ENCODE data around the gene EPHB3. TPM values are rescaled to one million over a fixed set of nuclear protein-coding genes. Genes with fewer than 3 reads are reported as not detected.

Gene EPHB3
- polyA plus RNA-seq, 3 donors: 0.71 to 1.2 (median 0.80) TPM

GRCh38 chr3:184551103-184551502 lies 10.5 kb upstream of the EPHB3 start:
- Histone ChIP-seq H4K20me1 (ENCODE audit: insufficient read depth, low read length) (no peaks in the 10 kb centered on the region), H3K36me3 (replicated peaks in 1 of 2; ENCODE audit: control insufficient read depth in 1 of 2, insufficient read depth in 2 of 2, low read length in 2 of 2) (no peaks in the 10 kb centered on the region), H3K4me2 (replicated peaks; ENCODE audit: extremely low read depth, low read length, poor library complexity, severe bottlenecking) (no peak overlapping the region), H3K9ac (ENCODE audit: insufficient read depth, low read length, poor library complexity, severe bottlenecking) (no peak overlapping the region), H3K4me1 (ENCODE audit: control insufficient read depth in 1 of 2, insufficient read depth in 2 of 2, low read length in 2 of 2) (peaks cover 22 to 30% of the 10 kb centered on the region in 2 donors), H3K79me2 (ENCODE audit: insufficient read depth, low read length) (no peaks in the 10 kb centered on the region), H3K27me3 (ENCODE audit: control insufficient read depth in 2 of 2, insufficient read depth in 2 of 2, low read length in 2 of 2) (no peaks in the 10 kb centered on the region), H3K4me3 (replicated peaks in 1 of 3; ENCODE audit: low read depth in 2 of 3, low read length in 3 of 3) (no peak overlapping the region), H2AFZ (ENCODE audit: insufficient read depth, low read depth, low read length, poor library complexity, severe bottlenecking) (no peak overlapping the region), H3K9me3 (replicated peaks in 1 of 2; ENCODE audit: control insufficient read depth in 1 of 2, insufficient read depth in 1 of 2, low read length in 2 of 2) (no peaks in the 10 kb centered on the region), H3K27ac (ENCODE audit: low read depth in 1 of 2, low read length in 2 of 2) (no peak overlapping the region)
- no peaks in the 10 kb centered on the region for H3K36me3 Mint-ChIP-seq
- no peak for TF ChIP-seq CTCF (IDR thresholded peaks at IDR 0.05)
- 87% methylated on average over 8 of the region's 8 CpGs for WGBS (ENCODE audit: insufficient coverage)
- H3K27ac Mint-ChIP-seq: no peak overlapping the region
- no peaks in the 10 kb centered on the region for H3K9me3 Mint-ChIP-seq
- H3K4me3 Mint-ChIP-seq: no peak overlapping the region
- H3K4me1 Mint-ChIP-seq: peaks cover 24% of the 10 kb centered on the region
- intact Hi-C loops (cut with micrococcal nuclease): no loop called here
- no peak for DNase-seq
- peaks cover 8 to 9% (median 9%) of the 10 kb centered on the region in 3 donors for H3K27me3 Mint-ChIP-seq (ENCODE audit: low read depth in 3 of 3)

- H4K20me1 ChIP-seq (ENCODE audit: insufficient read depth, low read length): no peaks in the 10 kb centered on the region
- H3K9me3 ChIP-seq (replicated peaks in 1 of 2; ENCODE audit: control insufficient read depth in 1 of 2, insufficient read depth in 1 of 2, low read length in 2 of 2): no peaks in the 10 kb centered on the region
- Mint-ChIP-seq H3K36me3 (no peaks in the 10 kb centered on the region), H3K27ac (no peak overlapping the region), H3K27me3 (ENCODE audit: low read depth in 3 of 3) (peaks cover 8 to 9% (median 9%) of the 10 kb centered on the region in 3 donors), H3K4me3 (no peak overlapping the region), H3K4me1 (peaks cover 24% of the 10 kb centered on the region), H3K9me3 (no peaks in the 10 kb centered on the region)
- no peaks in the 10 kb centered on the region for H3K79me2 ChIP-seq (ENCODE audit: insufficient read depth, low read length)
- no peak overlapping the region for H3K27ac ChIP-seq (ENCODE audit: low read depth in 1 of 2, low read length in 2 of 2)
- H3K4me2 ChIP-seq (replicated peaks; ENCODE audit: extremely low read depth, low read length, poor library complexity, severe bottlenecking): no peak overlapping the region
- WGBS (ENCODE audit: insufficient coverage): 98% methylated on average over 7 of the region's 12 CpGs
- no peak for DNase-seq
- intact Hi-C loops (cut with micrococcal nuclease): no loop called here
- peaks cover 22 to 30% of the 10 kb centered on the region in 2 donors for H3K4me1 ChIP-seq (ENCODE audit: control insufficient read depth in 1 of 2, insufficient read depth in 2 of 2, low read length in 2 of 2)
- no peaks in the 10 kb centered on the region for H3K36me3 ChIP-seq (replicated peaks in 1 of 2; ENCODE audit: control insufficient read depth in 1 of 2, insufficient read depth in 2 of 2, low read length in 2 of 2)
- no peak for TF ChIP-seq CTCF (IDR thresholded peaks at IDR 0.05)
- no peaks in the 10 kb centered on the region for H3K27me3 ChIP-seq (ENCODE audit: control insufficient read depth in 2 of 2, insufficient read depth in 2 of 2, low read length in 2 of 2)
- H3K4me3 ChIP-seq (replicated peaks in 1 of 3; ENCODE audit: low read depth in 2 of 3, low read length in 3 of 3): no peak overlapping the region
- H3K9ac ChIP-seq (ENCODE audit: insufficient read depth, low read length, poor library complexity, severe bottlenecking): no peak overlapping the region
- no peak overlapping the region for H2AFZ ChIP-seq (ENCODE audit: insufficient read depth, low read depth, low read length, poor library complexity, severe bottlenecking)
Observed at GRCh38 chr3:184551614-184552256, 9.8 kb upstream of the EPHB3 start.
